Uterus (tissue), 4 donors: ENCODE measurements around the gene KIF26A. TPM values are rescaled to one million over a fixed set of nuclear protein-coding genes. Genes with fewer than 3 reads are reported as not detected.

ENCODE experiments used
- DNase-seq, 2 donors: peaks; one replicate each; pipeline ENCODE4 v3.0.0-alpha.2; 2019 to 2020
- H3K27ac ChIP-seq, 2 donors: fragments of 200-600 bp; sonication (generic); 1 replicate in 1 of 2; 2 replicates in 1 of 2; pipeline ENCODE4 v1.5.1; 2016 to 2018
- H3K27me3 ChIP-seq, 2 donors: fragments of 200-600 bp; sonication (generic); one replicate each; pipeline ENCODE4 v1.5.1; 2018 to 2019; ENCODE audit warnings: control low read depth in 1 of 2
- H3K36me3 ChIP-seq, 2 donors: fragments of 200-600 bp; sonication (generic); one replicate each; pipeline ENCODE4 v1.5.1; 2019; ENCODE audit warnings: control low read depth in 1 of 2
- H3K4me1 ChIP-seq, 2 donors: fragments of 200-600 bp; sonication (generic); one replicate each; pipeline ENCODE4 v1.5.1; 2018 to 2019; ENCODE audit warnings: control low read depth in 1 of 2
- H3K4me3 ChIP-seq, 2 donors: fragments of 200-600 bp; sonication (generic); 1 replicate in 1 of 2; 2 replicates in 1 of 2; pipeline ENCODE4 v1.5.1; 2018 to 2019; ENCODE audit warnings: mild to moderate bottlenecking in 1 of 2
- H3K9me3 ChIP-seq, 2 donors: fragments of 200-600 bp; sonication (generic); one replicate each; pipeline ENCODE4 v1.5.1; 2019; ENCODE audit warnings: control low read depth in 1 of 2
- CTCF ChIP-seq, 4 experiments: fragments of 200-600 bp in 2 of 4; fragments of 450-650 bp in 2 of 4; sonication (generic) in 2 of 4; IDR thresholded peaks; one replicate each; pipeline ENCODE4 v1.5.1; 2016 to 2019; ENCODE audit warnings: antibody characterized with exemption in 4 of 4, mild to moderate bottlenecking in 2 of 4, moderate library complexity in 1 of 4
- POLR2A ChIP-seq, 2 donors: fragments of 450-650 bp; IDR thresholded peaks; one replicate each; pipeline ENCODE4 v1.6.1; 2016; ENCODE audit warnings: antibody characterized with exemption in 2 of 2, mild to moderate bottlenecking in 1 of 2, moderate library complexity in 1 of 2
- intact Hi-C: fragments of 100-400 bp; cut with DNase I; formaldehyde crosslinking; loops from one replicate; pipeline ENCODE4 v1.15.1; 2023; ENCODE audit warnings: low total_unique reads
- total RNA-seq, 4 donors: library from RNA; depleted of rRNA in 3 of 4; stranded (reverse); fragments of >200 nt in 3 of 4; gene quantifications; one replicate each; pipeline versions ENCODE4 v1.1.0 to v1.2.4, GENCODE V29; 2014 to 2023
- donor health status: DM: yes; HTN: yes; CAD: no.

Gene KIF26A
- total RNA-seq, 4 donors from 2014 or later = 4.1 to 10.5 (median 7.5) TPM

GRCh38 chr14:104200106-104200505 is 61.7 kb downstream of the KIF26A start:
- intact Hi-C loops = no loop called here
- DNase-seq = no peak
- H3K4me3 ChIP-seq = no peak overlapping the region
- H3K36me3 ChIP-seq = no peaks in the 10 kb centered on the region
- H3K9me3 ChIP-seq = no peaks in the 10 kb centered on the region
- TF ChIP-seq POLR2A (IDR thresholded peaks at IDR 0.05) (no peak), CTCF (IDR thresholded peaks at IDR 0.05) (no peak)
- no peaks in the 10 kb centered on the region for H3K4me1 ChIP-seq
- no peak overlapping the region for H3K27ac ChIP-seq
- H3K27me3 ChIP-seq = no peaks in the 10 kb centered on the region

GRCh38 chr14:104200591-104200990 is 62.2 kb downstream of the KIF26A start:
- Histone ChIP-seq H3K9me3 (no peaks in the 10 kb centered on the region), H3K36me3 (no peaks in the 10 kb centered on the region), H3K27ac (no peak overlapping the region), H3K27me3 (no peaks in the 10 kb centered on the region), H3K4me3 (no peak overlapping the region), H3K4me1 (no peaks in the 10 kb centered on the region)
- DNase-seq = no peak
- TF ChIP-seq POLR2A (IDR thresholded peaks at IDR 0.05) (no peak), CTCF (IDR thresholded peaks at IDR 0.05) (no peak)
- intact Hi-C loops = no loop called here

GRCh38 chr14:104201063-104201462 is 62.7 kb downstream of the KIF26A start:
- Histone ChIP-seq H3K27ac (no peak overlapping the region), H3K27me3 (no peaks in the 10 kb centered on the region), H3K9me3 (no peaks in the 10 kb centered on the region), H3K4me3 (no peak overlapping the region), H3K36me3 (no peaks in the 10 kb centered on the region), H3K4me1 (no peaks in the 10 kb centered on the region)
- TF ChIP-seq POLR2A (IDR thresholded peaks at IDR 0.05) = no peak
- TF ChIP-seq CTCF (IDR thresholded peaks at IDR 0.05) = no peak
- no peak for DNase-seq
- intact Hi-C loops = no loop called here

GRCh38 chr14:104201496-104201895 is 63.1 kb downstream of the KIF26A start:
- no peaks in the 10 kb centered on the region for H3K4me1 ChIP-seq
- intact Hi-C loops = no loop called here
- no peak for DNase-seq
- no peaks in the 10 kb centered on the region for H3K36me3 ChIP-seq
- TF ChIP-seq CTCF (IDR thresholded peaks at IDR 0.05) = no peak
- TF ChIP-seq POLR2A (IDR thresholded peaks at IDR 0.05) = no peak
- no peak overlapping the region for H3K4me3 ChIP-seq
- no peak overlapping the region for H3K27ac ChIP-seq
- H3K27me3 ChIP-seq = no peaks in the 10 kb centered on the region
- no peaks in the 10 kb centered on the region for H3K9me3 ChIP-seq

- intact Hi-C loops = no loop called here
- Histone ChIP-seq H3K4me3 (no peak overlapping the region), H3K36me3 (no peaks in the 10 kb centered on the region), H3K27me3 (no peaks in the 10 kb centered on the region), H3K27ac (no peak overlapping the region), H3K9me3 (no peaks in the 10 kb centered on the region), H3K4me1 (no peaks in the 10 kb centered on the region)
- TF ChIP-seq POLR2A (IDR thresholded peaks at IDR 0.05) = no peak
- TF ChIP-seq CTCF (IDR thresholded peaks at IDR 0.05) = no peak
- DNase-seq = no peak
Observed at GRCh38 chr14:104202259-104203070, 64.1 kb downstream of the KIF26A start.
